GM13976 (cell line): Measurements from ENCODE around the gene CPA3.

Source experiments
- DNase-seq: peaks from one replicate; pipeline ENCODE4 v3.0.0; 2012; ENCODE audit warnings: low spot score
- CTCF ChIP-seq: IDR thresholded peaks from 2 replicates; pipeline ENCODE4 v1.5.1; 2012; ENCODE audit warnings: borderline replicate concordance, mild to moderate bottlenecking; ENCODE audit not compliant: insufficient read depth; ENCODE audit errors: extremely low read depth, missing control alignments, control extremely low read depth
- in situ Hi-C: fragments of 300-500 bp; cut with MboI; formaldehyde crosslinking; loops from one replicate; pipeline ENCODE4 v1.12.0; 2022; ENCODE audit warnings: low sequenced_read_pairs, mixed read lengths, inconsistent platforms; ENCODE audit not compliant: unreplicated experiment

CPA3 gene

GRCh38 chr3:148825476-148825875 lies 39.6 kb upstream of the CPA3 start:
- in situ Hi-C loops: no loop called here
- no peak for TF ChIP-seq CTCF
- no peak for DNase-seq

- no peak for DNase-seq
- in situ Hi-C loops: no loop called here
- TF ChIP-seq CTCF: no peak
Measured at GRCh38 chr3:148827585-148827984, 37.5 kb upstream of the CPA3 start, which contains the start of gene CPB1. Gene CPB1 (plus strand): TSS chr3:148827811. CDS start chr3:148827824, 13 bp downstream.

- DNase-seq: no peak
- no peak for TF ChIP-seq CTCF
- in situ Hi-C loops: no loop called here
Measured at GRCh38 chr3:148828136-148828690, 36.9 kb upstream of the CPA3 start.

- in situ Hi-C loops: no loop called here
- no peak for TF ChIP-seq CTCF
- no peak for DNase-seq
Measured at GRCh38 chr3:148829926-148830325, 35.2 kb upstream of the CPA3 start.

GRCh38 chr3:148833223-148833622 lies 31.9 kb upstream of the CPA3 start:
- no peak for DNase-seq
- TF ChIP-seq CTCF: no peak
- in situ Hi-C loops: no loop called here

- in situ Hi-C loops: no loop called here
- no peak for DNase-seq
- TF ChIP-seq CTCF: no peak
Measured at GRCh38 chr3:148839805-148840204, 25.3 kb upstream of the CPA3 start.
